ENCODE results near the gene TXNRD2.
"Not testable (repeated sequence)": the region's sequence is repeated elsewhere in the genome, so short reads cannot be mapped to it uniquely, and the experiment has no call there.

The TXNRD2 gene

GRCh38 chr22:19940536-19941364 lies 868 bp downstream of the TXNRD2 start:
- Histone ChIP-seq H3K27me3 (ENCODE audit: control insufficient read depth, insufficient read depth, low read length) (no peaks in the 10 kb centered on the region), H3K4me1 (ENCODE audit: control insufficient read depth, insufficient read depth, low read length) (no peaks in the 10 kb centered on the region), H3K4me3 (ENCODE audit: low read length) (no peak overlapping the region), H3K9me3 (ENCODE audit: control insufficient read depth, insufficient read depth, low read length) (no peaks in the 10 kb centered on the region), H3K36me3 (ENCODE audit: control insufficient read depth, insufficient read depth, low read length) (no peaks in the 10 kb centered on the region), H3K27ac (ENCODE audit: low read length) (no peak overlapping the region)
- no CpG with 5 or more reads among the region's 21 CpGs for WGBS (ENCODE audit: insufficient coverage, insufficient read length)
- DNase-seq (ENCODE audit: low read depth, low spot score), result no peak

GRCh38 chr22:19937616-19938473 lies 3.8 kb downstream of the TXNRD2 start:
- H3K4me3 ChIP-seq (ENCODE audit: low read length), result no peak overlapping the region

GRCh38 chr22:19936513-19936912 lies 5.1 kb downstream of the TXNRD2 start:
- DNase-seq (ENCODE audit: low read depth, low spot score), result no peak
- no CpG with 5 or more reads among the region's 7 CpGs for WGBS (ENCODE audit: insufficient coverage, insufficient read length)
- Histone ChIP-seq H3K4me1 (ENCODE audit: control insufficient read depth, insufficient read depth, low read length) (no peaks in the 10 kb centered on the region), H3K4me3 (ENCODE audit: low read length) (no peak overlapping the region), H3K36me3 (ENCODE audit: control insufficient read depth, insufficient read depth, low read length) (no peaks in the 10 kb centered on the region), H3K27me3 (ENCODE audit: control insufficient read depth, insufficient read depth, low read length) (no peaks in the 10 kb centered on the region), H3K27ac (ENCODE audit: low read length) (no peak overlapping the region), H3K9me3 (ENCODE audit: control insufficient read depth, insufficient read depth, low read length) (no peaks in the 10 kb centered on the region)

More at GRCh38 chr22:19937616-19938473, 3.8 kb downstream of the TXNRD2 start:
- Histone ChIP-seq H3K36me3 (ENCODE audit: control insufficient read depth, insufficient read depth, low read length) (no peaks in the 10 kb centered on the region), H3K4me1 (ENCODE audit: control insufficient read depth, insufficient read depth, low read length) (no peaks in the 10 kb centered on the region), H3K27me3 (ENCODE audit: control insufficient read depth, insufficient read depth, low read length) (no peaks in the 10 kb centered on the region), H3K27ac (ENCODE audit: low read length) (no peak overlapping the region), H3K9me3 (ENCODE audit: control insufficient read depth, insufficient read depth, low read length) (no peaks in the 10 kb centered on the region)
- WGBS (ENCODE audit: insufficient coverage, insufficient read length), result no CpG with 5 or more reads among the region's 16 CpGs
- DNase-seq (ENCODE audit: low read depth, low spot score), result no peak

GRCh38 chr22:19935123-19935718 lies 6.4 kb downstream of the TXNRD2 start:
- not testable (repeated sequence) for H3K4me1 ChIP-seq (ENCODE audit: control insufficient read depth, insufficient read depth, low read length); H3K27me3 ChIP-seq (ENCODE audit: control insufficient read depth, insufficient read depth, low read length); H3K9me3 ChIP-seq (ENCODE audit: control insufficient read depth, insufficient read depth, low read length); DNase-seq (ENCODE audit: low read depth, low spot score); H3K27ac ChIP-seq (ENCODE audit: low read length); H3K4me3 ChIP-seq (ENCODE audit: low read length); H3K36me3 ChIP-seq (ENCODE audit: control insufficient read depth, insufficient read depth, low read length)
- no CpG with 5 or more reads among the region's 11 CpGs for WGBS (ENCODE audit: insufficient coverage, insufficient read length)

GRCh38 chr22:19933341-19934241 lies 8.0 kb downstream of the TXNRD2 start:
- DNase-seq (ENCODE audit: low read depth, low spot score), result no peak
- no peaks in the 10 kb centered on the region for H3K9me3 ChIP-seq (ENCODE audit: control insufficient read depth, insufficient read depth, low read length)
- no peak overlapping the region for H3K27ac ChIP-seq (ENCODE audit: low read length)
- H3K36me3 ChIP-seq (ENCODE audit: control insufficient read depth, insufficient read depth, low read length), result no peaks in the 10 kb centered on the region
- no peak overlapping the region for H3K4me3 ChIP-seq (ENCODE audit: low read length)
- H3K27me3 ChIP-seq (ENCODE audit: control insufficient read depth, insufficient read depth, low read length), result no peaks in the 10 kb centered on the region
- H3K4me1 ChIP-seq (ENCODE audit: control insufficient read depth, insufficient read depth, low read length), result no peaks in the 10 kb centered on the region
- no CpG with 5 or more reads among the region's 9 CpGs for WGBS (ENCODE audit: insufficient coverage, insufficient read length)

GRCh38 chr22:19932367-19933206 lies 9.0 kb downstream of the TXNRD2 start:
- Histone ChIP-seq H3K27me3 (ENCODE audit: control insufficient read depth, insufficient read depth, low read length) (no peaks in the 10 kb centered on the region), H3K36me3 (ENCODE audit: control insufficient read depth, insufficient read depth, low read length) (no peaks in the 10 kb centered on the region), H3K9me3 (ENCODE audit: control insufficient read depth, insufficient read depth, low read length) (no peaks in the 10 kb centered on the region), H3K27ac (ENCODE audit: low read length) (no peak overlapping the region), H3K4me1 (ENCODE audit: control insufficient read depth, insufficient read depth, low read length) (no peaks in the 10 kb centered on the region), H3K4me3 (ENCODE audit: low read length) (no peak overlapping the region)
- WGBS (ENCODE audit: insufficient coverage, insufficient read length), result no CpG with 5 or more reads among the region's 12 CpGs
- DNase-seq (ENCODE audit: low read depth, low spot score), result no peak

- WGBS (ENCODE audit: insufficient coverage, insufficient read length), result no CpG with 5 or more reads among the region's 8 CpGs
Measured at GRCh38 chr22:19931514-19931913, 10.1 kb downstream of the TXNRD2 start.

GRCh38 chr22:19930551-19931486 lies 10.8 kb downstream of the TXNRD2 start:
- H3K36me3 ChIP-seq (ENCODE audit: control insufficient read depth, insufficient read depth, low read length), result no peaks in the 10 kb centered on the region
- no peaks in the 10 kb centered on the region for H3K4me1 ChIP-seq (ENCODE audit: control insufficient read depth, insufficient read depth, low read length)
- no peak overlapping the region for H3K27ac ChIP-seq (ENCODE audit: low read length)
- H3K4me3 ChIP-seq (ENCODE audit: low read length), result no peak overlapping the region
- no peaks in the 10 kb centered on the region for H3K9me3 ChIP-seq (ENCODE audit: control insufficient read depth, insufficient read depth, low read length)
- no CpG with 5 or more reads among the region's 21 CpGs for WGBS (ENCODE audit: insufficient coverage, insufficient read length)
- no peak for DNase-seq (ENCODE audit: low read depth, low spot score)
- H3K27me3 ChIP-seq (ENCODE audit: control insufficient read depth, insufficient read depth, low read length), result no peaks in the 10 kb centered on the region

More at GRCh38 chr22:19931514-19931913, 10.1 kb downstream of the TXNRD2 start:
- no peak for DNase-seq (ENCODE audit: low read depth, low spot score)
- Histone ChIP-seq H3K9me3 (ENCODE audit: control insufficient read depth, insufficient read depth, low read length) (no peaks in the 10 kb centered on the region), H3K27me3 (ENCODE audit: control insufficient read depth, insufficient read depth, low read length) (no peaks in the 10 kb centered on the region), H3K4me1 (ENCODE audit: control insufficient read depth, insufficient read depth, low read length) (no peaks in the 10 kb centered on the region), H3K4me3 (ENCODE audit: low read length) (no peak overlapping the region), H3K27ac (ENCODE audit: low read length) (no peak overlapping the region), H3K36me3 (ENCODE audit: control insufficient read depth, insufficient read depth, low read length) (no peaks in the 10 kb centered on the region)

All from iPS DF 6.9 (cell line).